MCF 10A (cell line): ENCODE data around the gene FGR. TPM values are rescaled to one million over a fixed set of nuclear protein-coding genes. Genes with fewer than 3 reads are reported as not detected.

Source experiments
- BruUV-seq: library from RNA; stranded (reverse); fragments of 400-500 nt; replicated peaks from 2 replicates; lab custom pipeline; 2021; lab: Mats Ljungman, UMichigan
- CTCF ChIA-PET: fragments of 300-600 bp; sonication (Branson Sonifier 250); formaldehyde crosslinking; extraction: SDS; loops from one replicate; lab custom pipeline; 2021; ENCODE audit warnings: antibody characterized with exemption, inconsistent platforms; lab: Yijun Ruan, JAX
- POLR2A ChIA-PET: fragments of 300-600, 350-650 bp; sonication (Branson Sonifier 250); formaldehyde crosslinking; extraction: SDS; loops from one replicate; lab custom pipeline; 2020; ENCODE audit warnings: antibody characterized with exemption, inconsistent platforms; lab: Yijun Ruan, JAX
- DNase-seq: peaks from one replicate; pipeline ENCODE4 v3.0.0-alpha.2; 2018; ENCODE audit not compliant: unreplicated experiment
- H3K27ac Mint-ChIP-seq: one replicate; pipeline ENCODE4 v1.8.0; 2022; ENCODE audit warnings: mild to moderate bottlenecking, low read depth, mixed read lengths; ENCODE audit not compliant: unreplicated experiment
- H3K27me3 Mint-ChIP-seq: one replicate; pipeline ENCODE4 v1.8.0; 2022; ENCODE audit warnings: mixed read lengths; ENCODE audit not compliant: insufficient read depth, unreplicated experiment
- H3K36me3 Mint-ChIP-seq: one replicate; pipeline ENCODE4 v1.8.0; 2022; ENCODE audit warnings: mild to moderate bottlenecking, moderate library complexity, mixed read lengths; ENCODE audit not compliant: insufficient read depth, unreplicated experiment
- H3K4me1 Mint-ChIP-seq: one replicate; pipeline ENCODE4 v1.8.0; 2022; ENCODE audit warnings: mixed read lengths; ENCODE audit not compliant: insufficient read depth, unreplicated experiment
- H3K4me3 Mint-ChIP-seq: one replicate; pipeline ENCODE4 v1.8.0; 2022; ENCODE audit warnings: mild to moderate bottlenecking, moderate library complexity, mixed read lengths; ENCODE audit not compliant: unreplicated experiment
- H3K9me3 Mint-ChIP-seq: one replicate; pipeline ENCODE4 v1.8.0; 2022; ENCODE audit warnings: mixed read lengths; ENCODE audit not compliant: unreplicated experiment
- intact Hi-C: fragments of 100-400 bp; cut with micrococcal nuclease; formaldehyde crosslinking; loops from 2 replicates; pipeline ENCODE4 v1.14.1; 2022
- total RNA-seq: library from RNA; stranded (reverse); gene quantifications from 2 replicates; pipeline ENCODE4 v1.2.3, GENCODE V29; 2022
- TF ChIP-seq, protein P1 (sequence below): fragments of 200-600 bp; IDR thresholded peaks from one replicate; pipeline ENCODE4 v1.8.0; 2022; ENCODE audit warnings: antibody characterized with exemption, mild to moderate bottlenecking; ENCODE audit not compliant: unreplicated experiment

FGR gene
- total RNA-seq, 1 experiment from 2014 or later, result not detected

DNA sequence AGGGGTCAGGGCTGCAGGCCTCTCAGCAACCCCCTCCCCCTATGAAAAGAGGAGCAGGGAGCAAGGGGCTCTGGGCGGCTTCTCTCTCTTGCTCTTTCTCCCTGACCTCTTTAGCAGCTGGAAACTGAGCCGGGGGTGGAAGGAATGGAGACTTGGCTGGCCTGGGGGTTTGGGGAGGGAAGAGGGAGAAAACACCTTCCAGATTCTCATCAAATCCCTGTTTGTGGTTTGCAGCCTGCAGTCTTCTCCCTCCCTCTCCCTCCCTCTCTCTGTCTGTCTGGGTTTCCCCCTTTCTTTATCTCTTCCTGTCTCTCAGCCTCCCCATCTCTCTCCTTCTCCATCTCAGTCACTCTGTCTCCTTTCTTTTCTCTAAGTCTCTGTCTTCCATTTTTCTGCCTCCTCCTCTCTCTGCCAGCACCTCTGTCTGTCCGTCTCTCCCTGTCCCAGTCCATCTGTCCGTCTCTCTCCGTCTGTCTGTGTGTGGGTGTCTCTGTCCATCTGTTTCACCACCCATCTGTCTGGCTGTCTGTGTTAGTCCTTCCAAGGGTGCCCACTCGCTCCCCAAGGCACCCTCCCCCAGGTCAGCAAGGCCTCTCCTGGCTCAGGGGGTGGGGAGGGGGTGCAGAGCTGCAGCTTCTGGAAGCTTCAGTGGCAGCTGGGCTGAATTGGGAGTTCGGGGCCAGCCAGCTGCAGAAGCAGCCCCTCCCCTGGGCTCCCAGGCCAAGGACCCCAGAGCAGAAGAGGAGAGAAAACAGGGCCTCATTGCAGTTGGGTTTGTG lies 37.3 kb downstream of the FGR start:
- Mint-ChIP-seq H3K27me3 (no peaks in the 10 kb centered on the region), H3K27ac (no peak overlapping the region), H3K4me1 (peaks cover 40% of the 10 kb centered on the region), H3K4me3 (peak overlapping the region; percentile 3), H3K9me3 (no peaks in the 10 kb centered on the region), H3K36me3 (no peaks in the 10 kb centered on the region)
- DNase-seq, result no peak
- no TSS peak for BruUV-seq
- POLR2A ChIA-PET, result interaction anchor here (0.6 to 1.7 kb wide), 3 partner anchors 23 to 232 kb away, joined by 3 to 4 read pairs (median 3); no protein-coding TSS in a partner anchor
- CTCF ChIA-PET, result interaction anchor here (0.6 to 4.7 kb wide), 3 partner anchors 21 to 108 kb away, joined by 3 to 51 read pairs (median 6); partner anchors contain the start of gene WASF2
- TF ChIP-seq, protein P1, sequence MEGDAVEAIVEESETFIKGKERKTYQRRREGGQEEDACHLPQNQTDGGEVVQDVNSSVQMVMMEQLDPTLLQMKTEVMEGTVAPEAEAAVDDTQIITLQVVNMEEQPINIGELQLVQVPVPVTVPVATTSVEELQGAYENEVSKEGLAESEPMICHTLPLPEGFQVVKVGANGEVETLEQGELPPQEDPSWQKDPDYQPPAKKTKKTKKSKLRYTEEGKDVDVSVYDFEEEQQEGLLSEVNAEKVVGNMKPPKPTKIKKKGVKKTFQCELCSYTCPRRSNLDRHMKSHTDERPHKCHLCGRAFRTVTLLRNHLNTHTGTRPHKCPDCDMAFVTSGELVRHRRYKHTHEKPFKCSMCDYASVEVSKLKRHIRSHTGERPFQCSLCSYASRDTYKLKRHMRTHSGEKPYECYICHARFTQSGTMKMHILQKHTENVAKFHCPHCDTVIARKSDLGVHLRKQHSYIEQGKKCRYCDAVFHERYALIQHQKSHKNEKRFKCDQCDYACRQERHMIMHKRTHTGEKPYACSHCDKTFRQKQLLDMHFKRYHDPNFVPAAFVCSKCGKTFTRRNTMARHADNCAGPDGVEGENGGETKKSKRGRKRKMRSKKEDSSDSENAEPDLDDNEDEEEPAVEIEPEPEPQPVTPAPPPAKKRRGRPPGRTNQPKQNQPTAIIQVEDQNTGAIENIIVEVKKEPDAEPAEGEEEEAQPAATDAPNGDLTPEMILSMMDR, result no peak
- intact Hi-C loops, result no loop called here

- Mint-ChIP-seq H3K4me1 (peaks cover 40% of the 10 kb centered on the region), H3K36me3 (no peaks in the 10 kb centered on the region), H3K9me3 (no peaks in the 10 kb centered on the region), H3K27me3 (no peaks in the 10 kb centered on the region), H3K27ac (no peak overlapping the region), H3K4me3 (no peak overlapping the region)
- intact Hi-C loops, result no loop called here
- TF ChIP-seq, protein P1, result no peak
- ChIA-PET POLR2A (interaction anchor here (0.6 to 2.6 kb wide), 4 partner anchors 22 to 231 kb away, joined by 3 to 8 read pairs (median 4); no protein-coding TSS in a partner anchor), CTCF (interaction anchor here (0.7 to 3.0 kb wide), 5 partner anchors 12 to 387 kb away, joined by 3 to 25 read pairs (median 4); no protein-coding TSS in a partner anchor)
- BruUV-seq, result no TSS peak
- no peak for DNase-seq
Observed at GRCh38 chr1:27596986-27597385, 38.0 kb downstream of the FGR start.

GRCh38 chr1:27596261-27596660 lies 38.7 kb downstream of the FGR start:
- BruUV-seq, result no TSS peak
- no peak overlapping the region for H3K27ac Mint-ChIP-seq
- no peaks in the 10 kb centered on the region for H3K27me3 Mint-ChIP-seq
- intact Hi-C loops, result no loop called here
- CTCF ChIA-PET, result interaction anchor here (0.6 to 3.0 kb wide), 7 partner anchors 11 to 282 kb away, joined by 3 to 25 read pairs (median 4); no protein-coding TSS in a partner anchor
- no peak for DNase-seq
- peaks cover 37% of the 10 kb centered on the region for H3K4me1 Mint-ChIP-seq
- POLR2A ChIA-PET, result interaction anchor here (0.9 to 2.6 kb wide), 2 partner anchors 28 to 73 kb away, joined by 4 to 8 read pairs; no protein-coding TSS in a partner anchor
- H3K36me3 Mint-ChIP-seq, result no peaks in the 10 kb centered on the region
- no peak overlapping the region for H3K4me3 Mint-ChIP-seq
- no peaks in the 10 kb centered on the region for H3K9me3 Mint-ChIP-seq
- TF ChIP-seq, protein P1, result no peak

DNA sequence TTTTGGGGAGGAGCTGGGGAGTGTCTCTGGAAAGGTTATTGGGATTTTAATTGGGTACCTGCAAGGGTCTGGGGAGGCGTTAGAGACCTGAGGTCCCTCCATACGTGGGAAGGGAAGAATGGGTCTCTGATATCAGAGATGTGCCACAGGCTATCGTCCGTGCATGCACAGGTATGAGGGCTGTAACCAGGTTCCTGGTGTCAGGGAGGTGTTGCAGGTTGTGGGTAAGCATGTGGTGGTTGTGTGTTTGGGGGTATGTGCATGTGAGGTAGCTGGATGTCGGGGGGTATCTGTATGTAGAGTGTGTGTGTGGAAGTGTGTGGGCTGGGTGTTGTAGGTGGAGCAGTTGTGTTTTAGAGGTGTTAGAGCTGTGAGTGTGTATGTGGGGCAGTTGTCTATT lies 39.4 kb downstream of the FGR start:
- Mint-ChIP-seq H3K9me3 (no peaks in the 10 kb centered on the region), H3K27me3 (no peaks in the 10 kb centered on the region), H3K36me3 (no peaks in the 10 kb centered on the region), H3K27ac (no peak overlapping the region), H3K4me1 (peaks cover 30% of the 10 kb centered on the region), H3K4me3 (no peak overlapping the region)
- CTCF ChIA-PET, result interaction anchor here (0.6 to 3.0 kb wide), 5 partner anchors 11 to 281 kb away, joined by 3 to 25 read pairs (median 4); no protein-coding TSS in a partner anchor
- no peak for DNase-seq
- TF ChIP-seq, protein P1, result no peak
- no TSS peak for BruUV-seq
- intact Hi-C loops, result no loop called here
- POLR2A ChIA-PET, result interaction anchor here (1.2 to 2.6 kb wide), 5 partner anchors 20 to 229 kb away, joined by 3 to 8 read pairs (median 5); partner anchors contain the start of gene MAP3K6
